Keratinocyte (primary cell): ENCODE results near the gene CD200R1L. TPM values are rescaled to one million over a fixed set of nuclear protein-coding genes. Genes with fewer than 3 reads are reported as not detected.
A peak's percentile ranks its signal among the peaks of the same experiment; 100 is the strongest.

ENCODE experiments used
- DNase-seq: peaks from one replicate; pipeline ENCODE4 v3.0.0-alpha.2; 2011; ENCODE audit warnings: low read depth, missing footprints, low spot score
- FAIRE-seq: peaks from 2 replicates; lab custom pipeline; 2011; peaks lifted over from hg19 to GRCh38; lab: Jason Lieb, UNC
- H2AFZ ChIP-seq: 2 replicates; pipeline ENCODE4 v1.6.0; 2012; ENCODE audit warnings: low read length, control low read depth, inconsistent platforms; ENCODE audit not compliant: control insufficient read depth
- H3K27ac ChIP-seq: 2 replicates; pipeline ENCODE4 v1.5.1; 2011; ENCODE audit warnings: low read length; ENCODE audit not compliant: control insufficient read depth, insufficient read depth
- H3K27me3 ChIP-seq: 3 replicates; pipeline ENCODE4 v1.6.0; 2011; ENCODE audit warnings: low read length; ENCODE audit not compliant: control insufficient read depth, insufficient read depth; ENCODE audit errors: extremely low read depth
- H3K36me3 ChIP-seq, 2 experiments: 2 replicates in 1 of 2; 3 replicates in 1 of 2; pipeline ENCODE4 v1.5.1; 2011; ENCODE audit warnings: low read length in 2 of 2, mild to moderate bottlenecking in 1 of 2; ENCODE audit not compliant: control insufficient read depth in 2 of 2, insufficient read depth in 2 of 2; ENCODE audit errors: extremely low read depth in 1 of 2
- H3K4me1 ChIP-seq: 3 replicates; pipeline ENCODE4 v1.5.1; 2011; ENCODE audit warnings: low read length; ENCODE audit not compliant: control insufficient read depth, insufficient read depth; ENCODE audit errors: extremely low read depth
- H3K4me2 ChIP-seq: 3 replicates; pipeline ENCODE4 v1.6.0; 2011; ENCODE audit warnings: low read depth, low read length; ENCODE audit not compliant: control insufficient read depth, insufficient read depth; ENCODE audit errors: extremely low read depth
- H3K4me3 ChIP-seq, 3 experiments: fragments of 200-600 bp in 1 of 3; sonication (generic) in 1 of 3; 2 replicates in 2 of 3; 3 replicates in 1 of 3; pipeline ENCODE4 v1.5.1; 2011 to 2016; ENCODE audit warnings: low read length in 3 of 3, mild to moderate bottlenecking in 3 of 3, control low read depth in 2 of 3, inconsistent platforms in 1 of 3, low read depth in 1 of 3, mixed read lengths in 1 of 3, mixed run types in 1 of 3, moderate library complexity in 1 of 3; ENCODE audit not compliant: control insufficient read depth in 2 of 3, insufficient read depth in 2 of 3; ENCODE audit errors: extremely low read depth in 1 of 3
- H3K79me2 ChIP-seq: 2 replicates; pipeline ENCODE4 v1.6.0; 2012; ENCODE audit warnings: low read length; ENCODE audit not compliant: control insufficient read depth, insufficient read depth
- H3K9ac ChIP-seq: 3 replicates; pipeline ENCODE4 v1.6.0; 2011; ENCODE audit warnings: low read length; ENCODE audit not compliant: control insufficient read depth, insufficient read depth; ENCODE audit errors: extremely low read depth
- H3K9me1 ChIP-seq: 3 replicates; pipeline ENCODE4 v1.6.0; 2011; ENCODE audit warnings: low read length; ENCODE audit not compliant: control insufficient read depth, insufficient read depth; ENCODE audit errors: extremely low read depth
- H3K9me3 ChIP-seq: 2 replicates; pipeline ENCODE4 v1.5.1; 2012; ENCODE audit warnings: low read depth, low read length; ENCODE audit not compliant: control insufficient read depth
- H4K20me1 ChIP-seq: 3 replicates; pipeline ENCODE4 v1.6.0; 2011; ENCODE audit warnings: low read length; ENCODE audit not compliant: control insufficient read depth, insufficient read depth; ENCODE audit errors: extremely low read depth
- CTCF ChIP-seq, 3 experiments: IDR thresholded peaks in 1 of 3; conservative IDR thresholded peaks in 1 of 3; optimal IDR thresholded peaks in 1 of 3; 2 replicates in 2 of 3; 3 replicates in 1 of 3; pipeline versions ENCODE3 to v1.5.1; 2011; ENCODE audit warnings: low read length in 3 of 3, mild to moderate bottlenecking in 3 of 3, moderate library complexity in 2 of 3, control low read depth in 1 of 3, inconsistent platforms in 1 of 3; ENCODE audit not compliant: insufficient read depth in 2 of 3; ENCODE audit errors: extremely low read depth in 1 of 3
- EZH2 ChIP-seq: IDR thresholded peaks from one replicate; pipeline ENCODE4 v1.6.1; 2012; ENCODE audit warnings: inconsistent platforms, mild to moderate bottlenecking, low read length, moderate library complexity
- dilution Hi-C: fragments of 300-500 bp; cut with MboI; formaldehyde crosslinking; loops from one replicate; pipeline ENCODE4 v1.7.0; 2020; ENCODE audit warnings: low sequenced_read_pairs; ENCODE audit not compliant: extremely low pct_ligation_motif_present
- polyA minus RNA-seq, 3 experiments: library from RNA; depleted of rRNA, polyadenylated mRNA; stranded (reverse); fragments of >200 nt; gene quantifications; 1 replicate in 1 of 3; 2 replicates in 1 of 3; 3 replicates in 1 of 3; pipeline ENCODE4 v1.2.3, GENCODE V29; 2011
- polyA plus RNA-seq, 5 experiments: library from polyadenylated mRNA; depleted of rRNA in 3 of 5; stranded (reverse) in 3 of 5; stranded (forward) in 1 of 5; unstranded in 1 of 5; fragments of >200 nt; gene quantifications; 1 replicate in 1 of 5; 2 replicates in 3 of 5; 3 replicates in 1 of 5; pipeline versions ENCODE4 v1.2.1 to v1.2.3, GENCODE V29; 2011 to 2012; ENCODE audit warnings: missing spikeins in 2 of 5, low read depth in 1 of 5, low replicate concordance in 1 of 5

Gene CD200R1L
- polyA plus RNA-seq (not detected in 3 replicates), polyA minus RNA-seq (not detected in 3 replicates)
- not detected for polyA plus RNA-seq (2011; ENCODE audit: low read depth)
- not detected in 2 replicates for polyA plus RNA-seq (2011; cell fraction: cytosol; rRNA removed)
- polyA plus RNA-seq (2011; cell fraction: nucleus; rRNA removed) = not detected in 2 replicates
- polyA plus RNA-seq (2012; ENCODE audit: low replicate concordance) = not detected in 2 replicates
- not detected for polyA minus RNA-seq (2011; cell fraction: cytosol; rRNA and poly(A)+ RNA removed)
- not detected in 2 replicates for polyA minus RNA-seq (2011; cell fraction: nucleus; rRNA and poly(A)+ RNA removed)

- dilution Hi-C loops = no loop called here
- Histone ChIP-seq H3K4me1 (no peaks in the 10 kb centered on the region), H3K27me3 (peaks cover 9% of the 10 kb centered on the region), H3K9me1 (no peaks in the 10 kb centered on the region), H3K4me3 (no peak within 1 kb of the TSS), H3K9ac (no peak within 1 kb of the TSS), H2AFZ (no peak within 1 kb of the TSS), H3K79me2 (no peaks in the 10 kb centered on the region), H3K4me2 (no peak within 1 kb of the TSS), H3K9me3 (no peaks in the 10 kb centered on the region), H4K20me1 (no peaks in the 10 kb centered on the region), H3K36me3 (no peaks in the 10 kb centered on the region), H3K27ac (no peak within 1 kb of the TSS)
- FAIRE-seq (no peak), DNase-seq (no peak)
- TF ChIP-seq EZH2 = no peak
- no peak for TF ChIP-seq CTCF (optimal IDR thresholded peaks at IDR 0.05 in 1 of 3, IDR thresholded peaks at IDR 0.05 in 1 of 3, conservative IDR thresholded peaks at IDR 0.05 in 1 of 3; ENCODE audit: extremely low read depth in 1 of 3, insufficient read depth in 2 of 3, low read length in 3 of 3)
Measured at GRCh38 chr3:112846764-112847163, at the start of gene CD200R1L. CD200R1L (minus strand) TSS chr3:112846864; CDS start chr3:112829367, 17,497 bp downstream.

GRCh38 chr3:112894258-112894657, 47.6 kb upstream of the CD200R1L start:
- peak; percentile 51 for FAIRE-seq
- dilution Hi-C loops = no loop called here

More at GRCh38 chr3:112894258-112894657, 47.6 kb upstream of the CD200R1L start:
- DNase-seq = no peak
- TF ChIP-seq CTCF (optimal IDR thresholded peaks at IDR 0.05 in 1 of 3, IDR thresholded peaks at IDR 0.05 in 1 of 3, conservative IDR thresholded peaks at IDR 0.05 in 1 of 3; ENCODE audit: extremely low read depth in 1 of 3, insufficient read depth in 2 of 3, low read length in 3 of 3) (no peak), EZH2 (no peak)
- Histone ChIP-seq H4K20me1 (no peaks in the 10 kb centered on the region), H3K9ac (no peak overlapping the region), H3K4me1 (peaks cover 2% of the 10 kb centered on the region), H3K79me2 (no peaks in the 10 kb centered on the region), H2AFZ (peak overlapping the region; percentile 16), H3K36me3 (no peaks in the 10 kb centered on the region), H3K4me3 (no peak overlapping the region), H3K9me1 (no peaks in the 10 kb centered on the region), H3K9me3 (no peaks in the 10 kb centered on the region), H3K4me2 (no peak overlapping the region), H3K27ac (no peak overlapping the region), H3K27me3 (no peaks in the 10 kb centered on the region)
